GM21381 (cell line): Measurements from ENCODE around the gene RPS19BP1.

Experiments used
- ATAC-seq: cut with Tn5 transposase; IDR thresholded peaks from one replicate; pipeline ENCODE4 v1.9.1; 2021; ENCODE audit warnings: mild to moderate bottlenecking, moderate library complexity; ENCODE audit not compliant: unreplicated experiment

Gene RPS19BP1

DNA sequence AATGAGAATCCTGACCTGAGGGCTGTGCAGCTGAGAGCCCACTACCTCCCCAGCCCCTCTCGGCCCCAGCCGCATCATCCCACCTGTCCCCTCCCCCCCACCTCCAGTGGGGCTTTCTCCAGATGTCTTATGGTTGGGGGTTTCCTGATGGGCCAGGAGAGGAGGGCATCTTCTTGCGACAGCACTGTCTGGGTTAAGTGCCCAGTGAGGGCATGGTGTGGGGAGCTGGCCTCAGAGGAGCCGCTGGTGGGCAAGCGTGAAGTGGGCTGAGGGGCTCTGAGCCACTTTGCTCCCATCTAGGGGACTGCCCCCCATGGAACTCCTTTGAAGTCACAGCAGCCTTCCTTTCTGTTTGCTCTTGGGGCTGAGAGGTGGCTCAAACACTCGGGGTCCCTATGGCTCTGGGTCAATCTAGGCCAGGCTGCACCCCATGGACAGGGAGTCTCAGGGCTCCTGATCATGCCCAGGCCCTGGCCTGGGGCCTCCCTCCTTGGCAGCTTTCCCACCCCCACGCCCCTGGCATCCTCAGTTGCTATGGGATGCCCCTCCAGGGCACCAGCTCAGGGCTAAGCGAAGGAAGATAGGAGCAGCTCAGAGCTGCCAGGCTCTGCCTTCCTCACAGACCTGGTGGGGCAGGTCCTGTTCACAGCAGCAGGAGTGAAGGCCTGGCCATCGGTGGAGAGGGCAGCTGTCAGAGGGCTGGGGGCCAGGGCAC lies 41.4 kb downstream of the RPS19BP1 start:
- ATAC-seq = no peak

DNA sequence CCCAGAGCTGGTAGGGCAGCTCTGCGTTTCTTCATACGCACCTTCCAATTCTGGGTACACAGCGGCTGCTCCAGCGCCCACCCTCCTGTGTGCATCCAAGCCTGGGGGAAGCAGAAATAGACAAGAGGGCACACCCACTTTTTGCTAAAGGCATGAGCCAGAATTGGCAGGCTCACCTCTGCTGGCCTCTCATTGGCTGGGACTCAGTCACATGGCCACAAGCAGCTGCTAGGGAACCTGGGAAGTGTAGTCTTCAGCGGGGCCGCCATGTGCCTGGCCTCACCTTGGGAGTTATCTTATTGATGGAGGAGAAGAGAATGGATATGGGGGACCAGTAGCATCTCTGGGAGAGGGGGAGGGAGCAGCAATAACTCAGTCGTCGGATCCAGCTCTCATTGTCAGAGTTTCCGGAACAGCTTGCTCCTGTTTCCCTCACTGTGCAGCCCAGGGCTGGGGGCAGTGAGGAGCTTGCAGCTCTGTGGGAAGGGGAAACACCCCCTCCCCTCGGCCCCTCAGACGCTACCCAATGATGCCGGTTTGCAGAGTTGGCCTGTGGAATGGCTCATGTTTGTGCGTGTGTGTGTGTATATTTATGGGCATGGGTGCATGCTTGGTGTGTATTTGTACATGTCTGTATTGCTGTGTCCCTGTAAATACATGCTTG lies 42.3 kb downstream of the RPS19BP1 start:
- no peak for ATAC-seq

DNA sequence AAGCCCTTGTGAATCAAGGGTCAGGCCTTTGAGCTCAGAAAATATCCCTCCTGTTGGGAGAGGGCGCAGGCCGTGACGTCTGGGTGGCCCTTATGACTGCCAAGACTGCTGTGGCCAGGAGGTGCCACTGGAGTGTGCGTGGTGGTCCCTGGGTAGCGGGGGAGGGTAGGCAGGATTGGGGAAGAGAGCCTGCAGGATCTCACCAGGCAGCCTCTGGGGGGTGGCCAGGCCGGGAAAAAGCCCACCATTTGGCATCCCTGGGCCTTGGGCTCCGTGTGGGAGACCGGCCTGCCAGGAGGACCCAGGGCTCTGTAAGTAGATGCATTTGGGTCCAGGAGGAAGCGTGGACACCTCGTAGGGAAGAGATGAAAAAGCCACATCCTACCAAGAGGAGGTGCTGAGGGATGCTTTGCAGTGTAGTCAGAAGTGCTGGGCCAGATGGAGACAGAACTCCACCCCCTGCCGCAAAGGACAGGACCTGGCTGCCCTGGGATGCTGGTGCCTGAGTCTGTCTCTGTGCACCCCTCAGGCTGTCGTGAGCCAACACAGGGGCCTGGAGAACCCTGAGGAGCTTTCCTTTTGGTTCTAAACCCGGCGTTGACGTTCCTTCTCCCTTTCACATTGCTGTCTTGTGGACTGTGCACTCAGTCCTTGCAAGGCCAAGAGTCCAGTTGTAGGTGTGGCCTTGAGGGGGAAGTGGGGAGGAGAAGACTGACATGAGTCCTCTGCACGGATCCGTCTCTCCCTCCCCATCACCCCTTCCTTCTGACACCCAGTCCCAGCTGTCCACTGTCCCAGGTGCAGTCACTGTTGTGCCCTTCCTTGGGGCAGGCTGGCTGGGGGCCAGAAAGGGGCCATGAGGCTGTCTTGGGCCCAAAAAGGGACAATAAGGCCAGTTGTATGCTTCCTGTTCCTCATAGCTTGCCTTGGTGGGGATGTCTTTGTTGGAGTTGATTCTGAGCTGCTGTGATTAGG lies 43.2 kb downstream of the RPS19BP1 start:
- ATAC-seq = no peak

DNA sequence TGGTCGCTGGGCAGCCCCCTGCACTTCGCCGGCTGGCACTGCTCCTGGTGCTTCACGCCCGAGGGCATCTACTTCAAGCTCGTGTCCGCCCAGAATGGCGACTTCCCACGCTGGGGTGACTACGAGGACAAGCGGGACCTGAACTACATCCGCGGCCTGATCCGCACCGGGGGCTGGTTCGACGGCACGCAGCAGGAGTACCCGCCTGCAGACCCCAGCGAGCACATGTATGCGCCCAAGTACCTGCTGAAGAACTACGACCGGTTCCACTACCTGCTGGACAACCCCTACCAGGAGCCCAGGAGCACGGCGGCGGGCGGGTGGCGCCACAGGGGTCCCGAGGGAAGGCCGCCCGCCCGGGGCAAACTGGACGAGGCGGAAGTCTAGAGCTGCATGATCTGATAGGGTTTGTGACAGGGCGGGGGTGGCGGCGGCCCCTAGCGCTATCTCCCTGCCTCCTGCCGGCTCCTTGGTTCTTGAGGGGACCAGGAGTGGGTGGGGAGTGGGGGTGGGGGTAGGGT lies 43.9 kb downstream of the RPS19BP1 start:
- ATAC-seq = no peak

DNA sequence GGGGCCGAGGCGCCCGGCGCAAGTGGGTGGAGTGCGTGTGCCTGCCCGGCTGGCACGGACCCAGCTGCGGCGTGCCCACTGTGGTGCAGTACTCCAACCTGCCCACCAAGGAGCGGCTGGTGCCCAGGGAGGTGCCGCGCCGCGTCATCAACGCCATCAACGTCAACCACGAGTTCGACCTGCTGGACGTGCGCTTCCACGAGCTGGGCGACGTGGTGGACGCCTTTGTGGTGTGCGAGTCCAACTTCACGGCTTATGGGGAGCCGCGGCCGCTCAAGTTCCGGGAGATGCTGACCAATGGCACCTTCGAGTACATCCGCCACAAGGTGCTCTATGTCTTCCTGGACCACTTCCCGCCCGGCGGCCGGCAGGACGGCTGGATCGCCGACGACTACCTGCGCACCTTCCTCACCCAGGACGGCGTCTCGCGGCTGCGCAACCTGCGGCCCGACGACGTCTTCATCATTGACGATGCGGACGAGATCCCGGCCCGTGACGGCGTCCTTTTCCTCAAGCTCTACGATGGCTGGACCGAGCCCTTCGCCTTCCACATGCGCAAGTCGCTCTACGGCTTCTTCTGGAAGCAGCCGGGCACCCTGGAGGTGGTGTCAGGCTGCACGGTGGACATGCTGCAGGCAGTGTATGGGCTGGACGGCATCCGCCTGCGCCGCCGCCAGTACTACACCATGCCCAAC lies 44.6 kb downstream of the RPS19BP1 start:
- no peak for ATAC-seq

DNA sequence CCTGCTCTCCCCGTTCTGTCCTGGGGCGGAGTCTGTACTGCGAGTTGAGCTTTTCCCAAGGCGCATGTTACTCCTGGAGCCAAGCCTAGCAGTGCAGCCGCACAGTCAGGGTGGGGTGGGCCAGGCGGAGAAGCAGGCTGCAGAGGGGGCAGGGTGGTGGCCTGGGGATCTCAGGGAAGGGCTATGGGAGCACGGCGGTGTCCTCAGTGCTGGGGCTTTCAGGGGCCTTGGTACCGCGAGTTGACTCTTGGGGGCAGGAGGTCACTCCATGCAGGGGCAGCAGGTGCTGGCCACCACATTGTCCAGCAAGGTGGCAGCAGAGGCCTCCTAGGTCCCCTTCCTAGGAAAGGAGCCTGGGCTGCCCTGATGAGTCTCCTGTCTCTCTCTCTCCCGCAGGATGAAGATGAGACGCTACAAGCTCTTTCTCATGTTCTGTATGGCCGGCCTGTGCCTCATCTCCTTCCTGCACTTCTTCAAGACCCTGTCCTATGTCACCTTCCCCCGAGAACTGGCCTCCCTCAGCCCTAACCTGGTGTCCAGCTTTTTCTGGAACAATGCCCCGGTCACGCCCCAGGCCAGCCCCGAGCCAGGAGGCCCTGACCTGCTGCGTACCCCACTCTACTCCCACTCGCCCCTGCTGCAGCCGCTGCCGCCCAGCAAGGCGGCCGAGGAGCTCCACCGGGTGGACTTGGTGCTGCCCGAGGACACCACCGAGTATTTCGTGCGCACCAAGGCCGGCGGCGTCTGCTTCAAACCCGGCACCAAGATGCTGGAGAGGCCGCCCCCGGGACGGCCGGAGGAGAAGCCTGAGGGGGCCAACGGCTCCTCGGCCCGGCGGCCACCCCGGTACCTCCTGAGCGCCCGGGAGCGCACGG lies 45.4 kb downstream of the RPS19BP1 start:
- no peak for ATAC-seq

DNA sequence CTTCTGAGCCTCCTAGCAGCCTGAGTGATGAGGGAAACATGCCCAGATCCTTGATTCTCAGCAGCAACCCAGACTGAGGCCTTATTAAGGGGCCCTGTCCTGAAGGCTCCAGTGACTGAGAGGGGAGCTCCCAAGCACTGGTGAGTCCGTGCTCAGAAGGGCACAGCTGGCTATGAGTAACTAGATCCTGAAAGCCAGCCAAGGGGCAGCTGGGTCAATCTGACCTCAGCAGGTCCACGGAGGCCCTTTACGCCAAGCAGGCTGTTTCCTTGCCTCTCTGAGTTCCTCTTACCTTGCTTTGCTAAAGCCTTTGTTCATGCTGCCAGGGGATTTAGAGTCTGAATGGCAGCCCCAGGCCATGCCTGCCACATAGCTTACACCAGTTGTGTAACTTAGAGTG lies 49.8 kb downstream of the RPS19BP1 start:
- ATAC-seq = no peak

DNA sequence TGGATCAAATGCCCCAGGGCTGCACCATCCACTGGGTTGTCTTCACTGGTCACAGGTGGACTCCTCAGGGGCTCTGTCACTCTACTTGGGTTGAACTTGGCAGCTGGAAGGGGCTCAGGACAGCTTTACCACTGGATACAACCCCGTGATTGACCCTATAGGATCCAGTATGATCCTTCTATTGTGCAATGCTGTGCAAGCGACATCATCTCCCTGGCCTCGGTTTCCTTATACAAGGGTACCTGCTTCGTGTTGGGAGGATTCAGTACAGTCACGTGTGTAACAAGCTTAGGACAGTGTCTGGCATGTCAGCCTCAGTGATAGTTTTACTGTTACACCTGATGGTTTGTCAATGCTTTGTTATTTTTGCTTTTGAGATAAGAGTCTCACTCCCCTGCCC lies 51.0 kb downstream of the RPS19BP1 start:
- no peak for ATAC-seq

DNA sequence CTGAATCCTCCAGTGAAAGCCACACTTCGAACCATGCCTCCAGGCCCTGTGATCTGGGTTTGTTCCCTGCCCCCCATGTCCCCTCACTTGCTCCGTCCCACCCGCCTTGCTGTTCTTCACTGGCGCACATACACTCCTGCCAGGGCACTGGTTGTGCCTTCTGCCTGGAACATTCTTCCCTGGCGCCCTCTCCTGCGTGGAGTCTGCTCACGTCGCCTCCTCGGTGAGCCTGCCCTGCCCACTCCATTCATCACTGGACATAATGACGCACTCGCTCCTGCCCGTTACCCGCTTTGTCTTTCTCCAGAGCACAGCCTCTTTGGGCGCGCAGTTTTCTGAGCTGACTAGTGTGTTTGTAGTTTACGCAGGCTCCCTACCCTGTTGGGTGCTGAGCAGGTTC lies 51.5 kb downstream of the RPS19BP1 start:
- no peak for ATAC-seq

DNA sequence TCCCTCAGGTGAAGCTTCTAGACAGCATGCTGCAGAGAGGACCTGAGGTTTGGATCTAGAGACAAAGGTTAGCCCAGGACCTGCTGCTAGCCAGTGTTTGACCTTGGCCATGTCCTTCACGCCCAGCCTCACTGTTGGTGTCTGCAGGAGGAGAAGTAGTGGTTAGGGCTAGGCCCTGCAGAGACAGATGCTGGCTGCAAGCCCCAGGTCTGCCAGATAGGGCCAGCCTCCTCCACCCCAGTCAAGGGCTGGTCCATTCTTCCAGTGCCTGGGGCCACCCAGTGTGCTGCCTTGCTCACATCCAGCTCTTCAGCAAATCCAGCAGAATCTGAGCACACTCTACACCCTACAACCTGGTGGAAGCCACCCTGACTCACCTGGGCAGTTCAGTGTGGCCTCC lies 52.0 kb downstream of the RPS19BP1 start:
- no peak for ATAC-seq

DNA sequence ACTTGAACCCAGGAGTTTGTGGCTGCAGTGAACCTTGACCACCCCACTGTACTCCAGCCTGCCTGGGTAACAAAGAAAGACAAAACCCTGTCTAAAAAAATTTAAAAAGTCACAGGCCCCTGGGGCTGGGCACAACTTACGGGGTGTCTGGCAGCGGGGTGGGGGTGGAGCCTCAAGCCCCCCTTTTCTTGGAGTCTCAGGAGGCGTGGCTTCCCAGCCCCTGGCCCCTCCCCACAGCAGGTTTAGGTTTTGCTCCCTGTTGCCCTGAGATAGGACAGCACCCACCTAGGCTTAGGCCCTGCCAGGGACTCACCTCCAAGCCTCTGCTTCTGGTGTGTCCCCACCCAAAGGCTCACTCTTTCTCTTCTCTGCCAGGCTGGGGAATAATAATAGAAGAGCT lies 53.3 kb downstream of the RPS19BP1 start:
- ATAC-seq = no peak
